Right kidney (tissue), 1 donor: Measurements from ENCODE around the gene CPT1A.
A peak's percentile ranks its signal among the peaks of the same experiment; 100 is the strongest.

Source experiments
- DNase-seq: peaks from one replicate; pipeline ENCODE4 v3.0.0-alpha.2; 2016

The CPT1A gene

DNA sequence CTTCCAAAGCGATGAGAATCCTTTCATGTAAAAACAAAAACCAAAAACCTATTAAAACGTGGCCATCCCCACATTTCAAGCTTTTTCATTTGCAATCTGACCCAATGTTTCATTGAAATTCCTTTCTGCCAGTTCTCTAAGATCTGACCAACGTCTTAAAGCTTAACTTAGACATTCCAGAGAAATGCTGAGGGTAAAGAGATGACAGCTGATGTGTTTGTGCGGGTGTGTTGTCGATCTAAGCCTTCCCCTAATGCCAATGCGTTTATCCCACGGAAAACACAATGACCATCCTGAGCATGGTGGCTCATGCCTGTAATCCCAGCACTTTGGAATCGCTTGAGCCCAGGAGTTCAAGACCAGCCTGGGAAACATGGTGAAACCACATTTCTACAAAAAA, 84.0 kb downstream of the CPT1A start:
- DNase-seq: no peak

DNA sequence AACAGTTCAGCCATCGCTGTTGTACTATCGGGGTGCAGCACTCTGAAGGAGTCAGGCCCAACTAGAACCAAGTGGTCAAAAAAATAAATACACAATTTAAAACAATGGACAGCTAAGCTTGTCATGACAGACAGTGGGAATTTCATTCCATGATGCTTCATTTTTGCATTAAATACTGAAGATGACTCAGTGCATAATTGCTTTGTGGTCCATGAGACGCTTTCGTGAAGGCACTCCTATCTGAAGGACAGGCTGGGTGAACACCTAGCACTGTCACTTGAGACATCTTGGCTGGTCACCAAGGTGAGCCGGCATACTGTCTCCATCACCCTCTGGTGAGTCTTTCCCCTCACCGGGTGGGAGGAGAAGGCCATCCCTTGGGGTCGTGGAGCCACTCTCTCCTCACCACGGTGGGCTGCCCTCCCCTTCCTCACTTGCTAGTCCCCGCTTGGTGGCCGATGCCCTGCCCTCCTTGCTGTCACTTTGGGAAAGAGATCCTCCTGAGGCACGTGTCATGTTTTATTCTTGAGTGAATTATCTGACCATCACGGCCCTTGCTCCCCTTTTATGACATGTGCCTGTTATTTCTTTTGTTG, 85.4 kb downstream of the CPT1A start:
- no peak for DNase-seq

DNA sequence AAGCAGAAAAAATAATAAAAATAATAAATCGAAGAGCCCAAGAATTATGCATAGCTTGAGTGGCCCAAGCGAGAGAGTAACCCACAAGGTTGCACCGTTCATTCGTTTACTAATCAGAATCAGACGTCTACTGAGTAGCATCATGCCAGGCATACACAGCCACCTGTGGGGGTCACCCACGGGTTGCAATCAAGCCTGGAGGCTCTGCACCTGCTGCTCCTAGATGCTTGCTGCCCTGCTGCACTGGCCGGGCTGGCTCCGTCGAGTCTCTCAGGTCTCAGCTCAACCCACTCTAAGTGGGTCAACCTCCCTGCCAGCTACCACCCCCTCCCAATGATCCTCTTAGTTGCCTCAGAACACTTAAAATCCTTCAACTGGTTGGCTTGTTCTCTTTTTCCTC, 88.4 kb downstream of the CPT1A start:
- no peak for DNase-seq

DNA sequence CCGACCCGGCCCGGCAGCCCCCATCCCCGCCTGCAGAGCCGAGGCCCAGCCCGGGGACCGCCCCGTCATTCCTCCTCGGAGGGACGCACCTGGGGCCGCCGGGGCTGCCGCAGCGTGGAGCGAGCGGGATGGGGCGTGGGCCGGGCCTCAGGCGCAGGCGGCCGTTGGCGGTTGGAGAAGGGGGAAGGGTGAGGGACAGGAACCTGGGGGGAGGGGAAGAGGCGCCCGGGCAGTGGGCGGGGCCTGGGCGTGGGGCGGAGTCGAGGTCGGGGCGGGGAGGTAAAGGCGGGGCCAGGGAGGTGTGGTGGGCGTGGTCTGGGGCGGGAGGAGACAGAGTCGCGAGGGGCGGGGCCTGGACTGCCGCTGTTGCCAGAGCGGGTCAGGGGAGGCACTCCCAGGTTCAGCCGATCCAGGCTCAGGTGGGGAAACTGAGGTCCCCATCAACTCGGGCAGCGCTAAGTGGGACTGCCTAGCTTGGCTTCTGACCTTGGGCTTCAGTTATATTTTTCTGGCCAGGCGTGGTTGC, 90.3 kb downstream of the CPT1A start, which contains the start of gene TESMIN:
Gene TESMIN (minus strand): TSS at position 190 of the 526 bp plus-strand sequence. CDS start 860 bp downstream, outside the sequence.
- peak; percentile 38 for DNase-seq

DNA sequence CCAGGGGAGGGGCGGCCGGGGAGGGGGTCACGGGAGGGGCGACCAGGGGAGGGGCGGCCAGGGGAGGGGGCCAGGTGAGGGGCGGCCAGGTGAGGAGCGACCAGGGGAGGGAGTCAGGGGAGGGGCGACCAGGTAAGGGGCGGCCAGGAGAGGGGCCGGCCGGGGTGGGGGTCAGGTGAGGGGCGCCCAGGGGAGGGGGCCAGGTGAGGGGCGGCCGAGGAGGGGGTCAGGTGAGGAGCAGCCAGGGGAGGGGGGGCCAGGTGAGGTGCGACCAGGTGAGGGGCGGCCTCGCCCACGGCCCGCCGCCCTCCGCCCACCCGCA, 90.8 kb downstream of the CPT1A start:
- no peak for DNase-seq

DNA sequence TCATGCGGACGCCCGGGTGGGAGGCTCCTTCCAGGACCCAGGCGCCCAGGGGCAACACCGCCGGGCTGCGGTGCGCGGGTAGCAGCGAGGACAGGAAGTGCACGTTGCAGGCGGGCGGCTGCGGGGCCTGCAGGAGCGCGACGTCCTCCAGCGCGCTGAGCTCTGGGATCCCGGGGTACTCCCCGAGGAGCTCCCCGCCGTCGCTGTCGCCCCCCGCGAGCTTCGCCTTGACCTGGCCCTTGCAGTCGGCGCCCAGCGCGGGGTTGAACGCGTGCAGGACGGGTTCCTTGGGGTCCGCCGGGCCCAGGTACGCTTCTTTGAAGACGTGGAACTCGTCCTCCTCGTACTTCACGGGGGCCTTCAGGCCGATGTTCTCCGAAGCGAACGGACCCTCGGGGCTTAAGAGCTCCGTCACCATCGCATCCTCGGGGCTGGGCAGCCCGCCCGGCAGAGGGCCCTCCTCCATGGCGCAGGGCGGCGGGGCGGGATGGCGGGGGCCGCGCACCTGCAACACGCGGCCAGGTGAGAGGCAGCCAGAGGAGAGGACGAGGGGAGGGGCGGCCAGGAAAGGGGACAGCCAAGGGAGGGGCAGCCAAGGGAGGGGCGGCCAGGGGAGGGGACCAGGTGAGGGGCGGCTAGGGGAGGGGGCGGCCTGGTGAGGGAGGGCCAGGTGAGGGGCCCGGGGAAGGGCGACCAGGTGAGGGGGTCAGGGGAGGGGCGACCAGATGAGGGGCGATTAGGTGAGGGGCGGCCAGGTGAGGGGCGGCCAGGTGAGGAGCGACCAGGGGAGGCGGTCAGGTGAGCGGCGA, 91.3 kb downstream of the CPT1A start:
- DNase-seq: peak; percentile 66

DNA sequence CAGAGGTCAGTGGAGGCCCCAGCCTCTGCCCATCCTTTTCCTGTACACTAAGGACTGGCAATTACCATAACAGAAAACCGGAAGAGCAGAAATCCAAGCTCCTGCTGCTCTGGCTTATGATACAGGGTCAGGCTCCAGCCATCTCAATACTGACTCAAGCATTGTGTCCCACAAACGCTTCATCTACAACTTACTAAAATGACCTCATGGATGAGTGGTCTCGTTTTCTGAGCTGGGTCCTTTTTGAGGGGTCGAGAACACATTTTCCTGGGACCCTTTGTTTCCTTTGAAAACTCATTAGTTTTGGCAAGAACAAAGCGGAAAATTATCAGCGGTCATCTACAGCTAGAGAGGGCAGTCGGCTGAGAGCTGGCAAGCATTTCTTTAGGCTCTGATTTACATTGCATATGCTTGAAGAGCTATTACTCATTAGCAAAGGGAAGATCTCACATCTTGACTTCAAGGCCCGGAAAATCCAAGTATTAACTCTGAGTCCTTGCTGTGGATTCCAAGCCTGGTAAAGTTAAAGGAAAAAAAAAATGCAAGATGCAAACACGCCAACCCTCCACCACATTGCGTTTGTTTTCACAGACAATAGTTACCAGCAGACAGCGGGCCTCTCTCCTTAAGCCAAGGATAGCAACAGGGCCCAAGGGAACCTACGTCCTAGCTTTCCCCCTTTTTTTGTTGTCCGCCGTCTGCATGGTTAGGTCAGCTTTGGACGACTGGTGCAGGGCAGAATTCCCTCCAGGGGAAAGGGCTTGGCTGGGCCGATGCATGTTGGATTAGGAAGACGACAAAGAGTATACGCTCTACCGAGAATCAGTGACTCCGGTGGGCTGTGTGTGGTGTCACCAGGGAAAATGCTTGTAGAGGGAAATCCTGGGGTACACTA, 92.2 kb downstream of the CPT1A start:
- peak; percentile 55 for DNase-seq

DNA sequence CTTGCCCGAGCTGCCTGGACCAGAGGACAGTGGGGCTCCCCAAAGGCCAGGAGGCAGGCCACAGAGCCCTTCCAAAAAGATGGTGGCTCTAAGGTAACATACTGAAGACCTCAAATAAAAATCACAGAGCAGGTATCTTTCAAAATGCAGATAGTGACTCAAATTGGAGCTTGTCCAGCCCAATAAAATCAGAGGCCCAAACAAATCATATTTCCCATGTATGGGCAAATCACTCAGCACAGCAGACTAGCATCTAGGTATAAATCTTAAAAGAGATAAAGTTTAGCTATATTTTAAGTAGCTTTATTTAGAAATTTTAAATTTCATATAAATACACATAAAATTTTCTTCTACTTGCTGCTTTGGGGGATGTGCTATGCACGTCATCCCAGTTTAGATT, 93.7 kb downstream of the CPT1A start:
- DNase-seq: no peak

DNA sequence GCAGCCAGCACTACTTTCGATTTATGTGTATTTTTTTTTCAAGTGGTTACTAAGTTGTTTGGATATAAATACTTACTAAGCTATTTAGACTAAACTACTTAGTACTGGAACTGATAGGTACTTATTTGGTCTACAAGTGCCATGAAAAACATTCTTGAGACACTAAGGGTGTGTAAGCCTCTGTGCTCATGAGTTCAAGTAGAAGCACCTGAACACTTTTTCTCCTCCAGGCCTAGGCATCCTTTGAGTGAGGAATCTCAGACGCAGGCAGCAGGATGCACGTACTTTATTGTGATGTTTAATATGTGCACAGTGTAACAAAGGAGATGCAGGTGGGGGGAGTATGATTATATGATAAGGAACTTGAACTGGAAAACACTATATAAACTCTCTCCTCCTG, 98.2 kb downstream of the CPT1A start:
- DNase-seq: no peak

DNA sequence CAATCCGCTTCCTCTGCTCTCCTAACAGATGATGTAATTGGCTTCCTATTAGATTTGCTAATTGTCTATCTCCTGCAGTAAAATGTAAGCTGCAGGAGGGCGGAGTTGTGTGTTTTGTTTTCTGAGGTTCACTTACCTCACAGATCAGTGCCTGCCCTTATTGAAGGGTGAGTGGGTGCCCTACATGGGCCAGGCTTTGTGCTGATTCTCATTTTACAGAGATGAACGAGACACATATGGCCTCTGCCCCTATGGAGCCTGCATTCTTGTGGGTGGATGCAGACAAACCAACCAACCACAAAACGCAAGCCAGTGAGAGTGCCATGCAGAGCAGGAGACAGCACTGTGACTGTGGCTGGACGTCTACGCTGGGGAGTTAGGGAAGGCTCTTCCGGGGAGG, 100.3 kb downstream of the CPT1A start:
- peak; percentile 34 for DNase-seq

DNA sequence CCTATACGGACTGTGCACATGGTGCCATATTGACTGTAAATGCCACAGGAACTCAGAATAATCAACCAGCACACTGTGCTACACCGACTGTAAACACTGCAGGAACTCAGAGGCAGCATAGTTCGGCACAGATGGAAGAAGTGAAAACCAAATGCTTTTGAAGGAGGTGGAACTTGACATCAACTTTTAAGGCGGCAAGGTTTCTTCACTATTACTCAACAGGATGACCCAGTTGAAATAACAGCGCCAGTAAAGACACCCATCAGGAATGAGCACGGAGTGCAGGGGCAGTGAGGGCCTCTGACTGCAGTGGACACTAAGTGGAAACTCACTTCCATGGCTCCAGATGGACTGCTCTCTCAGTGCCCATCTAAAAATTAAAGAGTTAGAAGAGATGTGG, 106.1 kb downstream of the CPT1A start:
- DNase-seq: no peak

DNA sequence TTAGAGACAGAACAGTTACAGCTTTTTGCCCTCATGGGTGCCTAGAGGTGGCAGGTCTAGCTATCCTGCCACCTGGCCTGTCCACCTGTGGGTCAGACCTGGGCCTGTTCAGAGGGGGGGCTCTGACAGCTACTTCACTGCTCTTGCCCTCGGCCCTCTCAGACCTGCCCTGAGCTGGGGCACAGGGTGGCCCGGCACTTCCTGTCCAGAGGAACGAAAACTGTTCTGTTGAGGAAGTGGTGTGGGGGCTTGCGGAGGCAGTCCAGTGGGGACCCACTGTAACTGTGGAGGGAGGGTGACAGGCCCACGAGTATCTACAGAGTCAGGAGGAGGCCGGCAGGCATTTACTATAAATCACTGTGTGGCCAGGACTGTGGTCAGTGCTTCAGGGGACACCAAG, 106.6 kb downstream of the CPT1A start:
- no peak for DNase-seq

DNA sequence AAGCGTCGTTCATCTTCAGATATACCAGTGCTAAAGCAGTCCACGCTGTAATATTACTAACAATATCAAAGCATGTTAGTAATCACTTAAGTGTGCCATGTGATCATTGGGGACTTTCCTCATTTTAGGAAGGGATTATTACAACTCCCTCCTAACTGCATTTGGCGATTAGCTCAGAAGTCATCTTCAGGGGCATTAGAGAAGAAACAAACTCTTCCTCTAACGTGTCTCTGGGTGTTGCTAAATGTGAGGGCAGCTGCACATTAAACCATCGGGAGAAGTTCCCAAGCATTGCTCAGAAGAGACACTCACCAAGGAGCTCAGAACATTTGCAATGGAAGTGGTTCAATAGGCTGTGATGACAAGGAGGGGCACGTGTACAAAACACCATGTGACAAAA, 107.6 kb downstream of the CPT1A start:
- no peak for DNase-seq

DNA sequence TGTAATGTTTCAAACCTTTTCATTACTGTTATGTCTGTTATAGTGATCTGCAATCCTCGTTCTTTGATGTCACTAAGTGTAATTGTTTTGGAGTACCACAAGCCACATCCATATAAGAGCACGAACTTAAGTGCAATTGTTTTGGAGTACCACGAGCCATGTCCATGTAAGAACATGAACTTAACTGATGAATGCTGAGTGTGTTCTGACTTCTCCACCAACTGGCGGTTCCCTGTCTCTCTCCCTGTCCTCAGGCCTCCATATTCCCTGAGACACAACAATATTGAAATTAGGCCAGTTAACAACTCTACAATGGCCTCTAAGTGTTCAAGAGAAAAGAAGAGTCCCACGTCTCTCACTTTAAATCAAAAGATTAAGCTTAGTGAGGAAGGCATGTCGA, 113.9 kb downstream of the CPT1A start:
- DNase-seq: no peak

DNA sequence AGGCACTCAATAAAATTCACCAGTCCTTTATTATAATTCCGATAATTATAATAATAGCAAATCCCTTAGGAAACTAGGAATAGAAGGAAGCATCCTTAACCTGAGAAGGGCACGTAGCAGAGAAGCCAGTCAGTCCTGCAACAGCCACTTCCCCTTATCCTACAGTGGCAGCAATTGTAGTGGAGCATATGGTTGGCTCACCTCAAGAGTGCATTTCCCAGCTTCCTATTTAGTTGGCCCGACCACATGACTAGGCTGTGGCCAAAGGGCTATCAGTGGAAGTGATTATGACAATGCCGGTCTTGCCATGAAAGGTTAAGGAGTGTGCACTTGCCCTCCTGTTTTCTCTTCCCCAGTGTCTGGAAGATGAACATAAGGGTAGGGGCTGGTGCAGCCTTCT, 117.4 kb downstream of the CPT1A start:
- no peak for DNase-seq

DNA sequence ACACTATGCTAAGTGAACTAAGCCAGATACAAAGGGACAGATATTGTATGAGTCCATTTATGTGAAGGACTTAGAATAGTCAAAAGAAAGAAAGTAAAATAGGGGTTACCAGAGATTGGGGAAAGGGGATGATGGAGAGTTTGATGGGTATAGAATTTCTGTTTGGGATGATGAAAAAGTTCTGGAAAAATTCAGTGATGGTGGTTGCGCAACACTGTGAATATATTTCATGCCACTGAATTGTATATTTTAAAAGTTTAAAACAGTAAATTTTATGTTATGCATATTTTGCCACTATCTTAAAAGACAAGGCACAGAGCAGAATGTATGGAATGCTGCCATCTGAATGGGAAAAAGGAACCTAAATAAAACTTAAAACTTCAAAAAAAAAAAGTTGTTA, 119.6 kb downstream of the CPT1A start:
- DNase-seq: no peak

DNA sequence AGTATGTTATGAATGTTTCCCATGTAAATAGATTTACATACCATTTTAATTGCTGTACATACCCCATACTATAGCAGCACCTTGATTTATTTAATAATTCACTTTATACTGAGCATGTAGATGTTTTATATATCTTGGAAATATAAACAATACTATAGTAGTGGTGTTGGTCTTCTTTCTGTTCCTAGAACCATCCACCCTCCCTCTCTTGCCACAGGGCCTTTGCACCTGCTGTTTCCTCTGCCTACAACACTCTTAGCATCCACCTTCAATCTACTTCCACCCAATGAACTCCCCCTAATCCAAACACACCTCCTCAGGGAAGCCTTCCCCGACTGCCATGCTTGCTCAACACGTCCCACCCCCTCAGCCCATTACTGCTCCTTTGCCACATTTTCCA, 120.6 kb downstream of the CPT1A start:
- no peak for DNase-seq

DNA sequence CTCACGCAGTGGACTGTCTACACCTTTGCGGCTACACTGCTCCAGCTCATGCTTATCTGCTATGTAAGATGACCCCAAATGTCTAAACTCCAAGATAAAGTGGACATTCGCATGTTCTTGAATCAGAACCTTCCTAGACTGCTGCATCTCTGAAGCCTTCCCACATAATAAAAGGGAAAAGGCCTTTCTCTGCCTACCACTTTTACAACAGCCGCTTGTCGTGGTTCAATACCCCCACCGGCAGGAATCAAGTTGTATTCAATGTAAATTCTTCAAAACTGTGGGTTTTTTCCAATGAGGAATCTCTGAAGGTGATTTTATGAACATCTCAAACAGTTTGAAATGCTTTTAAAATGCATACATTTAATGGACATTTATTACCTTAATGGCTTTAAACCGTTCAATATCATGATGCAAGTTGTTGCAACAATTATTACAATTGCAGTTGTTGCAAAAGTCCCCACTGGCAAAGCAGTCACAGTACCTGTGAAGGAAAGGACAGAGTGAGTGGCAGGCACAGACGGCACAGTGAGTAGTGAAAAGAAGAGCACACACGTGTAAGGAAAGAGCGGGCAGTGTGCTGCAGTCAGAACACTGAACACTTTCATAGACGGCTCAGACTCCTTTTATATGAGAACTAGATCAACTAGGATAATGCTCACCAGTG, 126.1 kb downstream of the CPT1A start:
- no peak for DNase-seq

DNA sequence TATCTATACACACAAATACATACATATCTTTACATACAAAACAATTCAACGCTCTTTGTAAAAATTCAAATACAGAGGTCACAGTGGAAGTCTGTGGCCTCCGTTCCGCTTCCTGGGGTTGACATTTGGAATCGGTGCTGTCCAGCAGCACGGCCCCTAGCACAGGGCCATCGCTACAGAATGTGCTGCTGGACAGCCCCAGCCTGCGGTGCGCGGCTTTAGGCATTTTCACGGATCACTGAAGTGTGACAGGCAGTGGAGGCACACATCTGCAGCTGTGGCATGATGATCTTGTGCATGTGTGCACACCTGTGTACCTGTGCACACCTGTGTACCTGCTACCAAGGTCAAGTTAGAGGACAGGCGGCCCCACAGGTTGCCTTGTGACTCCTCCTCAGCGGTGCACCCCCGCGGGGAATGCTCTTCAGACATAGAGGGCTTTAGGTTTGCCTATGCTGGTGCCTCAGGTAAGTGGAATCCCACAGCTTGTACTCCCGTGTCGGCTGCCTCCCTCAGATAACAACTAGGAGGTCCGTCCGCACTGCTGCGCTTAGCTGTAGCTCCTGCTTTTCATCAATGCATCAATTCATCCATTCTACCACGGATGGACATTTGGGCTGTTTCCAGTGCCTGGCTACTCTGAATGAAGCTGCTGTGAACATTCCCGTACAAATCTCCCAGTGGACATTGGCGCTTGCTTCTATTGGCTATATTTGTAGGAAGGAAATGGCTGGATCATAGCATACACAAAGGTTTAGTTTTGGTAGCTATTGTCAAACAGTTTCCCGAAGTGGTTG, 127.5 kb downstream of the CPT1A start:
- DNase-seq: peak; percentile 21

DNA sequence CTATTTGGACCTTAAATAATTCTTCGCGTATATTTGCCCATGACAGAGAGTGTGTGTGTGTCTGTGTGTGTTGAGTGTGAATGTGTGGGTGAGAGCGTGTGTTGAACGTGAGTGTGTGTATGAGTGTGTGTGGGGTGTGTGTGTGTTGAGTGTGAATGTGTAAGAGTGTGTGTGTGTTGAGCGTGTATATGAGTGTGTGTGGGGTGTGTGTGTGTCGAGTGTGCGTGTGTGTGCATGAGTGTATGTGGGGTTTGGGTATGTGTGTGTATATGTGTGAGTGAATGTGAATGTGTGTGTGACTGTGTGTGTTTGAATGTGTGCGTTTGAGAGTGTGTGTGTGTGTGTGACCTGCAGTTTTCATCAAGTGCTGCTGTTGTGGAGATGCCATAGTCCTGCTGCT, 130.6 kb downstream of the CPT1A start:
- DNase-seq: no peak

DNA sequence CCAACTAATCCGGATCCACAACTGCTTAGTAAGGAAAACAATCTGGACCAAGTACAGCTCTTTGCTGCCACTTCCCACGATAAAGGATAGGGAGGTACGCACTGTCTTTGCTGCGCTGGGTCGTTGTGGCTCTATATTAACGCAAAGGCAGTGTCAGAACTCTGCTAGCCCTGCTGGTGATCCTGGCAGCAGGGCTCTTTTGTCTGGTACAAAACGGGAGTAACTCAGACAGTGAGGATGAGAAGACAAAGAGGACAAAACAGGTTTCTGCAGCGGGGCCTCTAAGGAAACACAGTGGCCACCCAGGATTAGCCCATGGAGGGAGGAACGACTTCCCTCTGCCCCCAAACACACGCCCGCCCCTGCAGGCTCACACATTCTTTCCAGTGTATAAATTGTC, 131.3 kb downstream of the CPT1A start:
- DNase-seq: no peak

DNA sequence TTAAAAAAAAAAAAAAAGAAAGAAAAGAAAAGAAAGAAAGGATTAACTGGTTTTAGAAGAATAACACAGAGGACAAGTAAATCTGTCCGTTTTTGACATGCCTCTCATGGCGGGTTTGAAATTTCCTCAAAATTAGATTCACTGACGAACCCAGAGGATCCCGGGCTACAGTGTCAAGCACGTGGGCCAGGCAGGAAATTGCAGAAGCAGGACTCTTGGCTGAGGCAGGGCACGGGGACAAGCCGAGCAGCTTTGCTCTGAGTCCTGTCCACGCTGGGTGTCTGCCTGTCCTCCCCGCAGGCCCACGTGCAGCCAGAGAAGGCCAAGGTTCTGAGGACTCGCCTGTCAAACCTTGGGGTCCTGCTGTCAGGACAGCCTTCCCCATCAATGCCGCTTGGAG, 132.7 kb downstream of the CPT1A start:
- no peak for DNase-seq
